ENCODE results near the gene DAND5. TPM values are rescaled to one million over a fixed set of nuclear protein-coding genes. Genes with fewer than 3 reads are reported as not detected.

DAND5 gene
- total and polyA plus RNA-seq, 8 donors, result 0.13 to 0.54 (median 0.30) TPM; not detected in 1

GRCh38 chr19:13018035-13018914 lies 48.9 kb downstream of the DAND5 start:
- DNase-seq (peak in 2 of 4 donors; percentile 69 to 78), ATAC-seq (no peak)
- intact Hi-C loops (cut with DNase I), result no loop called here
- Histone ChIP-seq H3K27ac (peak overlapping the region; percentile 77 to 94), H3K4me3 (no peak overlapping the region), H3K4me1 (peaks cover 75 to 98% of the 10 kb centered on the region in 2 donors), H3K9me3 (no peaks in the 10 kb centered on the region), H3K27me3 (peaks cover 0 to 27% of the 10 kb centered on the region in 2 donors), H3K36me3 (no peaks in the 10 kb centered on the region)
- no peak for TF ChIP-seq CTCF (IDR thresholded peaks at IDR 0.05)

GRCh38 chr19:13019332-13019731 lies 50.0 kb downstream of the DAND5 start:
- Histone ChIP-seq H3K27me3 (peaks cover 0 to 27% of the 10 kb centered on the region in 2 donors), H3K27ac (peak overlapping the region; percentile 77 to 94)
- intact Hi-C loops (cut with DNase I), result no loop called here

GRCh38 chr19:13020002-13020414 lies 50.6 kb downstream of the DAND5 start:
- no peak for ATAC-seq
- no peak overlapping the region for H3K4me3 ChIP-seq
- peaks cover 0 to 27% of the 10 kb centered on the region in 2 donors for H3K27me3 ChIP-seq
- peak overlapping the region; percentile 77 to 94 for H3K27ac ChIP-seq
- TF ChIP-seq CTCF (IDR thresholded peaks at IDR 0.05), result no peak
- DNase-seq, result peak in 1 of 4 donors; percentile 43
- no peaks in the 10 kb centered on the region for H3K9me3 ChIP-seq
- intact Hi-C loops (cut with DNase I), result no loop called here
- H3K36me3 ChIP-seq, result no peaks in the 10 kb centered on the region
- H3K4me1 ChIP-seq, result peaks cover 65 to 98% of the 10 kb centered on the region in 2 donors

More at GRCh38 chr19:13019332-13019731, 50.0 kb downstream of the DAND5 start:
- Histone ChIP-seq H3K36me3 (no peaks in the 10 kb centered on the region), H3K4me1 (peaks cover 70 to 98% of the 10 kb centered on the region in 2 donors), H3K9me3 (no peaks in the 10 kb centered on the region), H3K4me3 (no peak overlapping the region)
- TF ChIP-seq CTCF (IDR thresholded peaks at IDR 0.05), result no peak
- DNase-seq (no peak), ATAC-seq (no peak)

GRCh38 chr19:13022111-13022858 lies 52.9 kb downstream of the DAND5 start:
- H3K27ac ChIP-seq, result peak overlapping the region; percentile 77 to 94
- TF ChIP-seq CTCF (IDR thresholded peaks at IDR 0.05), result no peak
- H3K27me3 ChIP-seq, result peaks cover 0 to 26% of the 10 kb centered on the region in 2 donors
- ATAC-seq, result peak; percentile 6
- peak overlapping the region in 1 of 2 donors; percentile 33 for H3K4me3 ChIP-seq
- peaks cover 55 to 98% of the 10 kb centered on the region in 2 donors for H3K4me1 ChIP-seq
- DNase-seq, result peak in 1 of 4 donors; percentile 69
- intact Hi-C loops (cut with DNase I), result no loop called here
- no peaks in the 10 kb centered on the region for H3K9me3 ChIP-seq
- H3K36me3 ChIP-seq, result no peaks in the 10 kb centered on the region
